Fibroblast of peridontal ligament (primary cell): ENCODE data around the gene B4GALNT4.
"Not testable (repeated sequence)": the region's sequence is repeated elsewhere in the genome, so short reads cannot be mapped to it uniquely, and the experiment has no call there.

Source experiments
- DNase-seq: peaks from one replicate; pipeline ENCODE4 v3.0.0-alpha.2; 2010; ENCODE audit errors: extremely low read depth

B4GALNT4 gene, protein sequence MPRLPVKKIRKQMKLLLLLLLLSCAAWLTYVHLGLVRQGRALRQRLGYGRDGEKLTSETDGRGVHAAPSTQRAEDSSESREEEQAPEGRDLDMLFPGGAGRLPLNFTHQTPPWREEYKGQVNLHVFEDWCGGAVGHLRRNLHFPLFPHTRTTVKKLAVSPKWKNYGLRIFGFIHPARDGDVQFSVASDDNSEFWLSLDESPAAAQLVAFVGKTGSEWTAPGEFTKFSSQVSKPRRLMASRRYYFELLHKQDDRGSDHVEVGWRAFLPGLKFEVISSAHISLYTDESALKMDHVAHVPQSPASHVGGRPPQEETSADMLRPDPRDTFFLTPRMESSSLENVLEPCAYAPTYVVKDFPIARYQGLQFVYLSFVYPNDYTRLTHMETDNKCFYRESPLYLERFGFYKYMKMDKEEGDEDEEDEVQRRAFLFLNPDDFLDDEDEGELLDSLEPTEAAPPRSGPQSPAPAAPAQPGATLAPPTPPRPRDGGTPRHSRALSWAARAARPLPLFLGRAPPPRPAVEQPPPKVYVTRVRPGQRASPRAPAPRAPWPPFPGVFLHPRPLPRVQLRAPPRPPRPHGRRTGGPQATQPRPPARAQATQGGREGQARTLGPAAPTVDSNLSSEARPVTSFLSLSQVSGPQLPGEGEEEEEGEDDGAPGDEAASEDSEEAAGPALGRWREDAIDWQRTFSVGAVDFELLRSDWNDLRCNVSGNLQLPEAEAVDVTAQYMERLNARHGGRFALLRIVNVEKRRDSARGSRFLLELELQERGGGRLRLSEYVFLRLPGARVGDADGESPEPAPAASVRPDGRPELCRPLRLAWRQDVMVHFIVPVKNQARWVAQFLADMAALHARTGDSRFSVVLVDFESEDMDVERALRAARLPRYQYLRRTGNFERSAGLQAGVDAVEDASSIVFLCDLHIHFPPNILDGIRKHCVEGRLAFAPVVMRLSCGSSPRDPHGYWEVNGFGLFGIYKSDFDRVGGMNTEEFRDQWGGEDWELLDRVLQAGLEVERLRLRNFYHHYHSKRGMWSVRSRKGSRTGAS

GRCh38 chr11:369336-370018, at the start of gene B4GALNT4:
Gene B4GALNT4, plus strand, starts transcription at chr11:369499. Its CDS starts 305 bp downstream, at chr11:369804.
- DNase-seq = no peak

DNA sequence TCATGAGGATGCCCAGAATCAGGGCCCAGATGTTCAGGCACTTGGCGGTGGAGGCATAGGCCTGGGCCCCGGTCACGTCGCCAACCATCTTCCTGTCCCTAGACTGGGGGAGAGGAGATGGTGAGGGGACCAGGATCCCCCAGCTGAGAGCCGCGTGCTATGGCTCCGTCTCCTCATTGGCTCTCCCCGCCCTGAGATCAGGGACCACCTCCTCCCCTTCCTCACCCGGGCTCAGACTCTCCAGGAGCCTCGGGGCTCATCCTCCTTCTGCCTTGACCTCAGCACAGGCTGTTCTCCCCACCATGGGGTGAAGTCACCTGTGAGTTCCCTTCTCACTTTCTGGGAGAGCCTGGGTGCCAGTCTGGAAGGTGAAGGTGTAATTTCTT, 49.4 kb upstream of the B4GALNT4 start:
- DNase-seq = not testable (repeated sequence)

DNA sequence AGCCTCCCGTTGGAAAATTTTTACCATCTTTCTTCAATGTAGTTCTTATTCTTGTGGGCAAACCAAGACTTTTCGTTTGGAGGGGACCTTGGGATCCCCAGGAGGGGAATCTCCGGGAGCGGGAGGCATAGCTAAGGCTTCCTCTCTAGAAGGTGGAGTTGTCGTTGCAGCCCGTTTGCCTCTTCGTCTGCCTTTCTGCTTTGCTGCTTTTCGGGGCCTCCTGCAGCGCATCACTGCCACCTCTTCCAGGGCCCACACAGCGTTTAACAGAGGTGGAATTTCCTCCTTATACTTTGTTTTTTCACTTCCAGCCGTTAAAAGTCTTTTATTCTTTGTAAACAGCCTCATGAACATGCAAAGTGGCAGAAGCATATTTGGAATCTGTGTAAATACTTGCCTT, 45.1 kb upstream of the B4GALNT4 start:
- DNase-seq = no peak

GRCh38 chr11:324593-325517, 44.4 kb upstream of the B4GALNT4 start:
- DNase-seq = not testable (repeated sequence)

GRCh38 chr11:325796-326591, 43.3 kb upstream of the B4GALNT4 start:
- DNase-seq = no peak

GRCh38 chr11:326592-326841, 42.8 kb upstream of the B4GALNT4 start:
- DNase-seq = no peak

DNA sequence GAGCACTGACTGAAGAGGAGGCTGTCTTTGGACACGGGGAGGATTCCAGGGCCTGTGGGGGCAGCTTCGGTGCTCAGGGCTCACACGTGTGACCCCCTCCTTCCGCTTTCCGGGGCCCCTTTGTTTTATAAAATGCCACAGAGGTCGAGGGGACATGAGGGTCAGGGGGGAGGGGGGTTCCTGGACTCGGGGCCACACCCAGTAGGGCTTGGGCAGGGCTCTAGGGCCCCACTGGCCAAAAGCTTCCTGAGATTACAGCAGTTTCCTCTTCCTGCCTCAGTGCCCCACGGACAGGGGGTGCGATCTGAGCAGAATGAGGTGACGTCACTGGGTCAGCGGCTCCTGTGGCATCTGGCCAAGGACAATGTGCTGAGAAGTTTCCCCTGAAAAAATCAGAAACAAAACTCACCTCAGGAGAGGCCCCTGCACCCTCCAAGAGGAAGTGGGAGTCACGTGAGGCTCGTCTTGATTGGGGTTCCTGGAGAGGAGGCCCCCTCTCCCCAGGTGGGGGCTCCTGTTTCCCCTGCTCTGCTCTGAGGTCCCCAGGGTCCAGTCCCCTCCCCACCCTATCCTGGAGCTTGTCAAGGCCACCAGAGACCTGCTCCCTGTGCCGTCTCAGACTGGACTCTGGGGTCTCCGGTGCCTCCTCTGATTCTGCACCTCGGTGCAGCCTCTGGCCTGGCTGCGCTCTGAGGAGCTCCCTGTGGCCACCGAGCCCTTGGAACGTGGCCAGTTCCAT, 42.3 kb upstream of the B4GALNT4 start:
- DNase-seq = no peak

DNA sequence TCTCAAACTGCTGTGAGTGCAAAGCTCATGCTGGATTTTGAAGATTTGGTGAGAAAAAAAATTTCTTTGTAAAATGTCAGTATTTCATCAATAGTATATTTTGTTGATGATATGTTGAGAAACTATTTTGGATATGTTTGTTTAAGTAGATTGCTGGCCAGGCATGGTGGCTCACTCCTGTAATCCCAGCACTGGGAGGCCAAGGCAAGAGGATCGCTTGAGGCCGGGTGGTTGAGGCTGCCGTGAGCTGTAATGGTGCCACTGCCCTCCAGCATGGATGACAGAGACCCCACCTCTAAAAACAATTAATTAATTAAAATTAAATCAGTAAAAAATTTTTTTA, 41.7 kb upstream of the B4GALNT4 start:
- no peak for DNase-seq

DNA sequence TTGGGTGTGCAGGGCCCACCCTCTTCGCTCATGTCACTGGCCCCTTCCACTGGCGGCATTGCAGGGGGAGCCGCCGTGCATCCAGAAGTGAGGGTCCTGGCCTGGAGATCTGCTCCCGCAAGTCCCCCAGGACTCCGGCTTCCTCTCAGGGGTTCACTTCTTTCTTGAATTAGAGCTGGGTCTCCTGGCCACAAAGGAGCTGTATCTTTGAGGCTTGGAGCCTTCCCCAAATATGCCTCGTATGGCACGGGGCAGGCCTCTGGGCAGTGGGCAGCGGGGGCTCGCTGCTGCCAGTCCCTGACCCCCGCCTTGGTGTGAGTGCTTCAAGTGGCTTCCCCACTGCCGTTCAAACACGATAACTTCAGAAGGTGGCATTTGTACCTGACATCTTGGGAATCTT, 41.3 kb upstream of the B4GALNT4 start:
- DNase-seq = no peak

DNA sequence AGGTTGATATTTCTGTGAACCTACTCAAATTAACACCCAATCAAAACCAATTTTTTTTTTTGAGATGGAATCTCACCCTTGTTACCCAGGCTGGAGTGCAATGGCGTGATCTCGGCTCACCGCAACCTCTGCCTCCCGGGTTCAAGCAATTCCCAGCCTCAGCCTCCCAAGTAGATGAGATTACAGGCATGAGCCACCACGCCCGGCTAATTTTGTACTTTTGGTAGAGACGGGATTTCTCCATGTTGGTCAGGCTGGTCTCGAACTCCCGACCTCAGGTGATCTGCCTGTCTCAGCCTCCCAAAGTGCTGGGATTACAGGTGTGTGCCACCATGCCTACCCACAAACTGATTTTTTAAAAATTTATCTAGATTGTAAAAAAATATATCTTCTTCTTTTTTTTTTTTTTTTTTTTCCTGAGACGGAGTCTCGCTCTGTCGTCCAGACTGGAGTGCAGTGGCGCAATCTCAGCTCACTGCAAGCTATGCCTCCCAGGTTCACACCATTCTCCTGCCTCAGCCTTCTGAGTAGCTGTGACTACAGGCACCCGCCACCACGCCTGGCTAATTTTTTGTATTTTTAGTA, 40.7 kb upstream of the B4GALNT4 start:
- DNase-seq = not testable (repeated sequence)

- DNase-seq = no peak
Measured at GRCh38 chr11:329886-330253, 39.4 kb upstream of the B4GALNT4 start.

DNA sequence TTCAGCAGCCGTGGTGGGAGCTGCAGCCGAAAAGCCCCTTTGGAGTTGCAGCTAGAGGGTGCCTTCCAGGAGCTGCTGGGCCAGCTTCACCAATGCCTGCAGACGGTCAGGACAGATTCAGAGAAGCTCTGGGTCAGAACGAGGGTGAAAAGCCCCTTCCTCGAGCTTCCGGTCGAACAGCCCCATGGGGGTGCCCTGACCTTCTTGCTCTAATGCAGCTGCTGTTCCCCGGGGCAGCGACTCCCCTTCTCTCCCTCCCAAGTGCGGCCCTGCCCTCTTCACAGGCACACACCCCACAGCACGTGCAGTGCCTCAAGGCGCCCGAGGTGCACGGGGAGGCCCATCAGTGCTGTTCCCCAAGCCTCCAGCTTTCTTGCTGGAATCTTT, 39.0 kb upstream of the B4GALNT4 start:
- no peak for DNase-seq

DNA sequence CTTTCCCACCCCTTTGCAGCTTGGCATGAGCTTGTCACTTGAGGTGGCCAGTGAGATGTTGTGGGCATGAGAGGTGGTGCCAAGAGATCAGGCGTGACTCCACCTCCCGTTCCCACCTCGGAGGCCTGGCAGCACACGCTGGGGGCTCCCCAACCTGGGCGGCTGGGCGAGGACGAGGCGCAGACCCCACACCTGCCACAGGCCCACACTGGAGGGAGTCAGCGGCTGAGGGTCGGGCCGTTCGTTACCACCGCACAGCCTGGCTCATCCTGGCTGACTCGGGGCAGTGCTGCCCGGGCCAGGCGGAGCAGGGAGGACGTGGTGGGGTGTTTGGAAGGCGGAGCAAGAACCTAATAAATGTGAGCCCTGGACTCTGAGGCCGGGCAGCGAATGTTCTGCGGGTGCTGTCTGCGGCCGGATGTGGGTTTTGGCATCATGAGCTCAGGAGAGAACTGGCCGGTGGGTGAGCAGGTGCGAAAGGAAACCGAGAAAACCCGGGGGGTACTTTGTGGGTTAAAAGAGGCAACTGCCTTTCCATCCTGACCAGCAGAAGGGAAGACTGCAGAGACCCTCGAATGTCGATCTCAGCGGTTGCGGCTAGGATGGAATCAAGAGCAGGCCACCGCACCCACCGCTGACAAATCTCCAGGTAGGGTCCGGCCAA, 38.5 kb upstream of the B4GALNT4 start:
- DNase-seq = no peak

GRCh38 chr11:331358-332060, 37.8 kb upstream of the B4GALNT4 start:
- no peak for DNase-seq

DNA sequence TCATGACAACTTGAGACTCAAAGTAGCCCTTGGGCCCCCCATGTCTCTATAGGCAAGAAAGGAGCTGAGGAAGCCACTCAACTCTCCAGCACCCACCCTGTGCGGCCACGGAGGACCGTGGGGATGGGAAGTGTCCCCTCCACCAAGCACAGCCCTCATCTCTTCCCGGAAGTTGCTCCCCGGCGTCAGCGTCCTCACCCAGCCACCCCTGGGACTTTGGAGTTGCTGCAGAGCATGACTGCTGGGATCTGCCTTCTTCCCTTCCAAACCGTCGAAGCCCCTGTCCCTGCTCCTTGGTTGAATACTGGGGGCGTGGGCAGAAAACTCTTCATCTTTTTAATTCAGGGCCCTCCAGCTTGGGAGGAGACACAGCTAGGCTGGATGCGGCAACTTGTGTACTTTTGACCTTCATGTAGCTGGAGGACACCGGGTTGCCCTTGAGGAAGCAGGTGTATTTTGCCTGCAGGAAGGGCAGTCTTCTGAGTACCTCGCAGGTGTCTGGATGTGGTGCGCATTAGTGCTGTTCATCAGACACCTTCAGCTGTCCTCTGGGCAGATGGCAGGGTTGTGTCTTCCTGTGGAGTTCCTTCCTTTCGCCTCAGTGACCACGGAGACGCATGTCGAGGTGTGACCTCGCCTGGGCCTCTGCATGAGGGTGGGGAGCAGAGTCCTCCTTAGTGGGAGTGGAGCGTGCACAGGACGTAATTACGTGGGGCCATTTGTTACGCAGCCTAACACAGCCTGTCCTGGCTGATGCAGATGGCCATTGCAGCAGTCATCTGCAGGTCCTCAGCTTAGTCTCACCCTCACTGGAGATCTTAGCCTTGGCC, 36.4 kb upstream of the B4GALNT4 start:
- DNase-seq = no peak

GRCh38 chr11:333616-334263, 35.6 kb upstream of the B4GALNT4 start:
- not testable (repeated sequence) for DNase-seq
